ENCODE results near the gene WDR86. TPM values are rescaled to one million over a fixed set of nuclear protein-coding genes. Genes with fewer than 3 reads are reported as not detected.

The WDR86 gene
- total RNA-seq, 2 experiments from 2014 or later, result 0.26 to 0.32 TPM

DNA sequence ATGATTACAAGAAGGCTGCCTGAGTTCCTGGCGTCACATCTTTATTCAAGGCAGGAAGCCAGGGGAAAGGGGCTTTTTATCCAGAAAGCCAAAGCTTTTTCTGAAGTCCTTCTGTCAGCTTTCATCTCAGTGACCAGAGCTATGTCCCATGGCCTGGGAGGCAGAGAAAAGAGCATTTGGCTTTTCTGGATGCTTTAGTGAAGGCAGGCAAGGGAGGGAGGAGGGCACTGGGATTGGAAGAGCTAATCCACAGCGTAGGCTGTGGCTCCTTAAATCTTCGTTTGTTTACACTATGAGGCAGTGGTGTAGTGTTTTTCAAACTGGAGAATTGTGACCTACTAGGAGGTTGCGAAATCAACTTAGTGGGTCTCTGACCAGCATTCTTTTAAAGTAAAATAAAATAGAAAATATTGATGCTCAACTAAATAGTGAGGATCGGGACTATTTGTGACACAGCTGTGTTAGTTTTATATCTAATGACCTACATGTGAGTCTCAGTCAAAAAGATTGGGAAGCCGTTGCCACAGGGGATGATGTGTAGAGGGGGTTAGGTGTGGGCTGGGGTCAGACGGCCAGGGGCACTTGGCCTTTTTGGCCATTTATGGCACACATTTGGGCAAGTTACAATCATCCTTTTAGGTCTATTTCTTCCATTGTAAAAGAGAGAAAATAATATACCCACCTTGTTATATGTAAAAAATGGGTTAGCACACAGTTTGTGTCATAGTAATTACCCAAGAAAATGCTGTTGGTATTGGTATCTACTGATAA lies 16.0 kb upstream of the WDR86 start:
- H3K36me3 Mint-ChIP-seq (ENCODE audit: low read depth), result peaks cover 3% of the 10 kb centered on the region
- H3K9me3 Mint-ChIP-seq (ENCODE audit: insufficient read depth), result no peaks in the 10 kb centered on the region
- H3K27ac Mint-ChIP-seq, result no peak overlapping the region
- peaks cover 31% of the 10 kb centered on the region for H3K4me1 Mint-ChIP-seq (ENCODE audit: low read depth)
- DNase-seq (no peak), ATAC-seq (no peak)
- ChIA-PET CTCF (interaction anchor here (0.8 kb wide), 1 partner anchor 22 kb away, joined by 4 read pairs; no protein-coding TSS in a partner anchor), POLR2A (no interaction called here)
- peaks cover 17% of the 10 kb centered on the region for H3K27me3 Mint-ChIP-seq (ENCODE audit: low read depth)
- no peak overlapping the region for H3K4me3 Mint-ChIP-seq

DNA sequence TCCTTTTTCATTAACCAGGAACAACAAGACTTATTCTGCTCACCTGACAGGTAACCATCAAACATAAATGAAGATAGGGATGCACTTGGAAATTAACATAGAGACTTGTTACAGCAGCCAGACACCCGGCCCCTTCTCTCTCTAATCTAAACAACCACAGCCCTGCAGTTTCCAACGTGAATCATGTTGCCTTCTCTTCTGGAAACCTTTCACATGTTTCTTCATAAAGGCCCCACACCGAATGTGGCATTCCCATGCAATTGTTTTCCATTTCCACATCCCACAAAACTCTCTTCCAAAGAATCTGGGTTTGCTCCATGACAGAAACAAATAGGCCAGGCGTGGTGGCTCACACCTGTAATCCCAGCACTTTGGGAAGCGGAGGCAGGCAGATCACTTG lies 15.0 kb upstream of the WDR86 start:
- no peak for DNase-seq
- POLR2A ChIA-PET, result no interaction called here
- Mint-ChIP-seq H3K4me3 (no peak overlapping the region), H3K27me3 (ENCODE audit: low read depth) (peaks cover 17% of the 10 kb centered on the region), H3K4me1 (ENCODE audit: low read depth) (peaks cover 22% of the 10 kb centered on the region), H3K9me3 (ENCODE audit: insufficient read depth) (peaks cover 8% of the 10 kb centered on the region), H3K27ac (no peak overlapping the region), H3K36me3 (ENCODE audit: low read depth) (peaks cover 3% of the 10 kb centered on the region)
- CTCF ChIA-PET, result interaction anchor here (0.8 kb wide), 1 partner anchor 23 kb away, joined by 4 read pairs; no protein-coding TSS in a partner anchor
- no peak for ATAC-seq

DNA sequence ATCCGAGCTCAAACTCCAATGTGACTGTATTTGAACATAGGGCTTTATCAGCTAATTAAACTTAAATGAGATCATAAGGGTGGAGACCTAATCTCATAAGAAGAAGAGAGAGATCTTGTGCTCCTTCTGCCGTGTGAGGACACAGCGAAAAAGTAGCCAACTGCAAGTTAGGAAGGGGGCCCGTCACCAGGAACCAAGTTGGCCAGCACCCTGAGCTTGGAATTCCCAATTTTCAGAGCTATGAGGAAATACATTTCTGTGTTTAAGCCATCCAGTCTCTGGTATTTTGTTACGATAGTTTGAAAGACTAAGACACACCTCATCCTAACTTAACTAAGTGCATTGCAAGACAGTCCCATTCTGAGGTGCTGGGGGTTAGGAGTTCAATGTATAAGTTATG lies 14.1 kb upstream of the WDR86 start:
- Mint-ChIP-seq H3K4me3 (no peak overlapping the region), H3K4me1 (ENCODE audit: low read depth) (peaks cover 13% of the 10 kb centered on the region), H3K27ac (no peak overlapping the region), H3K27me3 (ENCODE audit: low read depth) (peaks cover 17% of the 10 kb centered on the region), H3K36me3 (ENCODE audit: low read depth) (peaks cover 3% of the 10 kb centered on the region), H3K9me3 (ENCODE audit: insufficient read depth) (peaks cover 9% of the 10 kb centered on the region)
- DNase-seq (no peak), ATAC-seq (no peak)
- ChIA-PET POLR2A (no interaction called here), CTCF (interaction anchor here (1.3 kb wide), 1 partner anchor 56 kb away, joined by 3 read pairs; no protein-coding TSS in a partner anchor)

DNA sequence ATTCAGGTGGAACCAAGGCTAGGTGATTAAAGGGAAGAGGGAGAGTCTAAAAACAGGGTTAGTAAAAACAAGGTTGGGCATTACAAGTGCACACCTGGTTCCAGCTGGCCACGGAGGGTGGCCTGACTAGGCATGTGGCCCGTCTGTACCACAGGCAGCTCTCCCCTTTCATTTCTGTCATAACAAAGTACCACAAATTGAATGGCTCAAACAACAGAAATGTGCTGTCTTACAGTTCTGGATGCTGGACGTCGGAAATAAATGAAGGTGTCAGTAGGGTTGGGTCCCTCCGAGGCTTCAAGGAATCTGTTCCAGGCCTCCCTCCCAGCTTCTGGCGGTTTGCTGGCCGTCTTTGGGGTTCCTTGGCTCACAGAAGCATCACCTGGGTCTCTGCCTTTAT lies 13.4 kb upstream of the WDR86 start:
- POLR2A ChIA-PET, result no interaction called here
- Mint-ChIP-seq H3K4me1 (ENCODE audit: low read depth) (peaks cover 6% of the 10 kb centered on the region), H3K27ac (no peak overlapping the region), H3K27me3 (ENCODE audit: low read depth) (peaks cover 17% of the 10 kb centered on the region), H3K4me3 (no peak overlapping the region), H3K36me3 (ENCODE audit: low read depth) (peaks cover 4% of the 10 kb centered on the region), H3K9me3 (ENCODE audit: insufficient read depth) (peaks cover 12% of the 10 kb centered on the region)
- ATAC-seq (no peak), DNase-seq (no peak)
- CTCF ChIA-PET, result interaction anchor here (1.3 kb wide), 1 partner anchor 55 kb away, joined by 3 read pairs; no protein-coding TSS in a partner anchor

DNA sequence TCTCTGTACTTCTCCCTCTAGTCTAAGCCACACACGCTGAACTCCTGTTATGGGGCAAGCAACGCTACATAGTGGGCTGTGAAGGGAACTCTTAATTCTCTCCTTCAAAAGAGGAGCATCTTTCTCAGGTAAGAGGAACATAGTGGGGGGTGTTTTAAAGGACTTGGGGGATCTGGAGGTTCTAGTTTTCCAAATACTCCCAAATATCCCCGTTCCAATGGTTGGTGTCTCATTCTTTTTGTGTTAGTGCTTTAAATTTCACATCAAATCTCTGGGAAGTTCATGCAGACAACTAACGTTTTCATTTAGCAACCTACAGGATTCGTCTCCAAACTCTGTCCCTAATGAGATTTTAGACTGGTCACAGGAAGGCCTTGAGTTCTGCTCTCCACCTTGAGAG lies 12.4 kb upstream of the WDR86 start:
- POLR2A ChIA-PET, result no interaction called here
- CTCF ChIA-PET, result no interaction called here
- H3K9me3 Mint-ChIP-seq (ENCODE audit: insufficient read depth), result peaks cover 15% of the 10 kb centered on the region

DNA sequence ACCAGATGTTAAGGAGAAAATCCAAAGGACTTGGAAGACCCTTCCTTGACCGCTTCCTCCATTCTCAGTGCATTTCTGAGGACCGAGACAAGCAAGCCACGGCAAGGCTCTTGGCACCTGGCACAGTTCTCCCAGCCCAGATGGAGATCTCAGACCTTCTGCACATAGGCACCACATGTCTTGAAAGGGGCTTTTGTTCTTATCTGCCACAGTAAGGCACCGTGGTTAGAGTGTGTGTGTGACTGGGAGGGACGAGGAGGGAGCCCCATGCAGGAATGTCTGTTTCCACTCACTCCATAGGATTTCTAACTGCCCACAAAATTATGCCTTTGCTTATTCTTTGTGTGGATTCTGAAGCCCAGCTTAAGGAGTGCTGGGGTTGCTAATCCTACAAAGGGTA lies 10.3 kb upstream of the WDR86 start:
- H3K27me3 Mint-ChIP-seq (ENCODE audit: low read depth), result peaks cover 21% of the 10 kb centered on the region
- no peak overlapping the region for H3K27ac Mint-ChIP-seq
- no peaks in the 10 kb centered on the region for H3K4me1 Mint-ChIP-seq (ENCODE audit: low read depth)
- ATAC-seq (no peak), DNase-seq (no peak)
- no peak overlapping the region for H3K4me3 Mint-ChIP-seq
- ChIA-PET CTCF (no interaction called here), POLR2A (no interaction called here)
- peaks cover 6% of the 10 kb centered on the region for H3K36me3 Mint-ChIP-seq (ENCODE audit: low read depth)
- H3K9me3 Mint-ChIP-seq (ENCODE audit: insufficient read depth), result peaks cover 15% of the 10 kb centered on the region

More for the DNA sequence above, 12.4 kb upstream of the WDR86 start:
- Mint-ChIP-seq H3K36me3 (ENCODE audit: low read depth) (peaks cover 6% of the 10 kb centered on the region), H3K27me3 (ENCODE audit: low read depth) (peaks cover 20% of the 10 kb centered on the region), H3K4me1 (ENCODE audit: low read depth) (no peaks in the 10 kb centered on the region), H3K27ac (no peak overlapping the region), H3K4me3 (no peak overlapping the region)
- ATAC-seq (no peak), DNase-seq (no peak)

DNA sequence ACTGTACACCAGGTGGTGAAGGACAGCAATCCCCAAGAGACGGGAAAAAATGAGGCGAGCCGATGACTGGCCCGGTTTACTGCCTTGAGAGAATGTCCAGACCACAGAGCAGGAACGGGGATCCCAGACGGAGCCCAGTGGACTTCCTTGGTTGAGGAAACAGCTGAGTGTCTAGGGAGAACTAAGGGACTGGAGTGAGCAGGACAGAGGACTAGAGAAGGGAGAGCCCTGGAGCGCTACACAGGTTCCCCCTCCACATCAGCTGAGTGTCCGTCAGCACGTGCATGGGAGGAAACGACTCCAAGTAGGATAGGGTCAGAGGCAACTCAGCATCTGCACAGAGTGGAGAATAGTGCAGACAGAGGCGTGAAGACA lies 7.1 kb upstream of the WDR86 start:
- POLR2A ChIA-PET, result no interaction called here
- Mint-ChIP-seq H3K9me3 (ENCODE audit: insufficient read depth) (peaks cover 15% of the 10 kb centered on the region), H3K36me3 (ENCODE audit: low read depth) (peaks cover 3% of the 10 kb centered on the region), H3K27ac (no peak overlapping the region), H3K4me1 (ENCODE audit: low read depth) (peaks cover 2% of the 10 kb centered on the region), H3K4me3 (no peak overlapping the region), H3K27me3 (ENCODE audit: low read depth) (peaks cover 34% of the 10 kb centered on the region)
- no peak for ATAC-seq
- CTCF ChIA-PET, result no interaction called here
- no peak for DNase-seq

DNA sequence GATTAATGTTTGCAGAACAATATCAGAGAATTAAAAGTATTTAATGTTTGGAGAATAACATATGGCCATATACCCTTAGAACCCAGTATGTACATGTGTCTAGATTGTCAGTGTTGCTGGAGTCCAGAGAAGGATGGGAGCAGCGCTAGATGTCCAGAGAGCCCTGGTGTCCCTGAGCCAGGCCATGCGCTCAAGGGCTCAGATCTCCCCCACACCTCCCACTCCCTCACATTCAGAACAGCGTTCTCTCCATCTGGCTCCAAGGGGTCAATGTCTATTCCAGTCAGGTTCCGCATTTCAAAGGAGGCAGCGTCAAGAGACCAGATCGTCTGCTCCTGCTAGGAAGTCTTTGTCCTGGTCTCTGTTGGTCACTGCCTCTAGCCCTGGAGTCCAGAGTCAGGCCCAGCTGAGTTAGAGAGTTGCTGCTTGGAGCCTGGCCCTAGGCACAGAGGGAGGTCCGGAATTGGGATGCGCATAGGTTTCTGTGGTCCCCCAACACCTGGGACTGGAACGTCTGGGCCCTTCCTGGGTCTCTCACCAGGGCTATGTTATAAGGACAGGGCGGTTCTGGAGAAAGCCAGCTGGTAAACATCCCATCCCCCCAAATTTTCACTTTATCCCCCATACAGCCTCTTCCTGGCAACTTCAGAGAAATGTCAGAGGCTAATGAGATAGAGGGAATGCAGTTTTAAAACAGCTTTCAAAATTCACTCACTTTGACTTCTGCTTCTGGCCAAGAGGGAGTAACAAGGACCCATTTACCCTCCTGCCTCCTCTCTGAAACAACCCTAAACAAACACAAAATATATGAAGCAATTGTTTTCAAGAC lies 6.5 kb upstream of the WDR86 start:
- Mint-ChIP-seq H3K9me3 (ENCODE audit: insufficient read depth) (peaks cover 15% of the 10 kb centered on the region), H3K27me3 (ENCODE audit: low read depth) (peaks cover 37% of the 10 kb centered on the region), H3K36me3 (ENCODE audit: low read depth) (peaks cover 2% of the 10 kb centered on the region), H3K4me3 (no peak overlapping the region), H3K4me1 (ENCODE audit: low read depth) (peaks cover 2% of the 10 kb centered on the region), H3K27ac (no peak overlapping the region)
- POLR2A ChIA-PET, result no interaction called here
- CTCF ChIA-PET, result no interaction called here
- no peak for DNase-seq
- no peak for ATAC-seq

DNA sequence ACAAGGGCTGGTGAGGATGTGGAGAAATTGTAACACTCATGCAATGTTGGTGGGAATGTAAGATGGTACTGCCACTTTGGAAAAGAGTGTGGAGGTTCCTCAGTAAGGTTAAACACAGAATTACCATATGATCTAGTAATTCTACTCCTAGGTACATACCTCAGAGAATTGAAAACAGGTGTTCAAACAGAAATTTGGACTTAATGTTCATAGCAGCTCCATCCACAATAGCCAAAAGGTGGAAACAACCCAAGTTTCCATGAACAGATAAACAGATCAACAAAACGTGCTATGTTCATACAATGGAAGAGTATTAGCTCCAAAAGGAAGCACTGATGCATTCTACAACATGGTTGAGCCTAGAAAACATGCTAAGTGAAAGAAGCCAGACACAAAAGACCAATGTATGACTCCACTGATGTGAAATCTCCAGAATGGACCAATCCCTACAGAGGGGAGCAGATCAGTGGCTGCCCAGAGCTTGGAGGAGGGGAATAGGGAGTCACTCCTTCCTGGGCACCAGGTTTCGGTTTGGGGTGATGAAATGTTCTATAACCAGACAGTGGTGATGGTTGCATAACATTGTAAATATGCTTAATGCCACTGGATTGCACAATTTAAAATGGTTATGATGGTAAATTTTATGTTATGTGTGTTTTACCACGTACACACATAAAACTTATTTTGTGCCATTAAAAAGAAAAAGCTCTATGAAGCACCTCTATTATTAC lies 5.7 kb upstream of the WDR86 start:
- Mint-ChIP-seq H3K4me3 (no peak overlapping the region), H3K9me3 (ENCODE audit: insufficient read depth) (peaks cover 15% of the 10 kb centered on the region), H3K27ac (no peak overlapping the region), H3K27me3 (ENCODE audit: low read depth) (peaks cover 45% of the 10 kb centered on the region), H3K4me1 (ENCODE audit: low read depth) (peaks cover 2% of the 10 kb centered on the region), H3K36me3 (ENCODE audit: low read depth) (peaks cover 2% of the 10 kb centered on the region)
- CTCF ChIA-PET, result no interaction called here
- POLR2A ChIA-PET, result interaction anchor here (1.1 kb wide), 1 partner anchor 37 kb away, joined by 4 read pairs; no protein-coding TSS in a partner anchor
- ATAC-seq (no peak), DNase-seq (no peak)

DNA sequence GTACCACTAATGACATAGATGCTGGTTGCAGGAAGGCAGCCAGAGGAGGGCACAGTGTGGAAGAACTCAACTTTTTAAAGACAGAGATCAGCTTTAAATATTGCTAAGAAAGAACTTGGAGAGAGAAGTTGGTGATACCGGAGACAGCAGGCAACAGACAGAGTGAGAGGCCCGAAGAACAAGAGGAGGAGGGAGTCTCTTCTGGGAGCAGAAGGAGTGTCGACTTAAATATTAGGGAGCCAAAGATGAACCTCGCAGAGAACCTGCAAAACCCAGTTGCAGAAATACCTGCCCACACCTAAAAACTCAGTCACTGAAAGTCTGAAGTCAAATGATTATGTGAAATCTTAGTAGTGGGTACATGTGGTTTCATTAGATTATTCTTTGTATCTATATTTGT lies 3.4 kb upstream of the WDR86 start:
- Mint-ChIP-seq H3K4me3 (no peak overlapping the region), H3K4me1 (ENCODE audit: low read depth) (peaks cover 10% of the 10 kb centered on the region), H3K27ac (no peak overlapping the region), H3K36me3 (ENCODE audit: low read depth) (peaks cover 2% of the 10 kb centered on the region), H3K9me3 (ENCODE audit: insufficient read depth) (peaks cover 3% of the 10 kb centered on the region), H3K27me3 (ENCODE audit: low read depth) (peaks cover 58% of the 10 kb centered on the region)
- DNase-seq (no peak), ATAC-seq (no peak)
- ChIA-PET POLR2A (no interaction called here), CTCF (interaction anchor here (0.8 kb wide), 1 partner anchor 46 kb away, joined by 3 read pairs; no protein-coding TSS in a partner anchor)

DNA sequence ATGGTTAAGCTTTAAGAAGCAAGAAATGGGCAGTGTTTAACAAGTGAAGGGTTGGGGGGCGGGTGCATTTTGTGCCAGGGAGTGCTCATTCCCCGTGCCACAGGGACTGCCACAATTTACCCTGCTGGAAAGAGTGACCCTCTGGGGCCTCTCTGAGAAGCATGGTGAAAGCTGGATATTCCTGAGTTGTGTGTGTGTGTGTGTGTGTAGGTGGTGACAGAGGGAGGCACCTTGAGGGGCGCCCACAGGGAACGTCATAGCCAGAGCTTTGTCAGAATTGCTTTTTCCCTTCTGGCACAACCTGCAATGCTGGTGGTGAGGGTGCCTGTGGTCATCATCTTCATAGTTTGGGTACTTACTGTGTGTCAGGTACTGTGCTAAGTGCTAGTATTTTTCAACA lies 2.5 kb upstream of the WDR86 start:
- ChIA-PET CTCF (interaction anchor here (1.6 kb wide), 1 partner anchor 36 kb away, joined by 6 read pairs; no protein-coding TSS in a partner anchor), POLR2A (interaction anchor here (0.6 kb wide), 2 partner anchors 19 to 21 kb away, joined by 3 read pairs; no protein-coding TSS in a partner anchor)
- ATAC-seq (no peak), DNase-seq (no peak)
- Mint-ChIP-seq H3K4me3 (no peak overlapping the region), H3K9me3 (ENCODE audit: insufficient read depth) (no peaks in the 10 kb centered on the region), H3K4me1 (ENCODE audit: low read depth) (peaks cover 10% of the 10 kb centered on the region), H3K36me3 (ENCODE audit: low read depth) (no peaks in the 10 kb centered on the region), H3K27me3 (ENCODE audit: low read depth) (peaks cover 55% of the 10 kb centered on the region), H3K27ac (no peak overlapping the region)

Measured in activated CD8-positive, alpha-beta T cell treated with anti-CD3 and anti-CD28 coated beads, Interleukin-2, amount 10 ng/mL, durations not matched to agents 7 days and 5 days (primary cell).